Astrocyte of the cerebellum (primary cell): ENCODE results near the gene SOHLH1.

Source experiments
- DNase-seq: peaks from one replicate; pipeline ENCODE4 v3.0.0-alpha.2; 2011; ENCODE audit warnings: low read depth
- H3K4me3 ChIP-seq: 2 replicates; pipeline ENCODE4 v1.5.1; 2011; ENCODE audit warnings: mild to moderate bottlenecking, low read depth, low read length, moderate library complexity
- CTCF ChIP-seq: IDR thresholded peaks from 2 replicates; pipeline ENCODE4 v1.5.1; 2012; ENCODE audit warnings: low read length, low read depth, moderate library complexity, mild to moderate bottlenecking; ENCODE audit errors: missing control alignments
- in situ Hi-C: cut with HindIII; loops from 2 replicates; pipeline ENCODE4 v1.10.0; 2017; ENCODE audit warnings: low sequenced_read_pairs

SOHLH1 gene

GRCh38 chr9:135655317-135655716, 44.0 kb downstream of the SOHLH1 start:
- in situ Hi-C loops: loop anchor here (5.0 to 10.0 kb wide), 2 partner anchors 59 to 88 kb away; no protein-coding TSS in a partner anchor
- no peak overlapping the region for H3K4me3 ChIP-seq
- no peak for TF ChIP-seq CTCF
- DNase-seq: no peak

GRCh38 chr9:135650408-135650807, 48.9 kb downstream of the SOHLH1 start:
- in situ Hi-C loops: loop anchor here (10.0 kb wide), 1 partner anchor 64 kb away; no protein-coding TSS in a partner anchor
- no peak for DNase-seq
- no peak for TF ChIP-seq CTCF
- no peak overlapping the region for H3K4me3 ChIP-seq

GRCh38 chr9:135649508-135649907, 49.8 kb downstream of the SOHLH1 start:
- in situ Hi-C loops: no loop called here
- no peak for TF ChIP-seq CTCF

GRCh38 chr9:135648494-135649410, 50.5 kb downstream of the SOHLH1 start:
- DNase-seq: no peak
- TF ChIP-seq CTCF: no peak
- in situ Hi-C loops: no loop called here
- no peak overlapping the region for H3K4me3 ChIP-seq

More at GRCh38 chr9:135649508-135649907, 49.8 kb downstream of the SOHLH1 start:
- no peak for DNase-seq
- H3K4me3 ChIP-seq: no peak overlapping the region

GRCh38 chr9:135647884-135648283, 51.4 kb downstream of the SOHLH1 start:
- no peak overlapping the region for H3K4me3 ChIP-seq
- no peak for TF ChIP-seq CTCF
- in situ Hi-C loops: no loop called here
- no peak for DNase-seq

- no peak for DNase-seq
- TF ChIP-seq CTCF: no peak
- H3K4me3 ChIP-seq: no peak overlapping the region
- in situ Hi-C loops: no loop called here
These were observed 54.6 kb downstream of the SOHLH1 start for GRCh38 chr9:135644631-135645218.
